Kidney (tissue), 14 donors: ENCODE data around the gene ABCA8. TPM values are rescaled to one million over a fixed set of nuclear protein-coding genes. Genes with fewer than 3 reads are reported as not detected.

Experiments
- DNase-seq, 5 donors: peaks; one replicate each; pipeline ENCODE4 v3.0.0-alpha.2; 2013 to 2020
- FAIRE-seq: peaks from 2 replicates; lab custom pipeline; 2012; peaks lifted over from hg19 to GRCh38; lab: Jason Lieb, UNC
- H3K27ac ChIP-seq, 2 donors: one replicate each; pipeline ENCODE4 v1.7.0; 2013; ENCODE audit warnings: low read depth in 2 of 2, low read length in 2 of 2, inconsistent platforms in 1 of 2
- H3K27me3 ChIP-seq: one replicate; pipeline ENCODE4 v1.7.1; 2013; ENCODE audit warnings: low read length, inconsistent platforms; ENCODE audit not compliant: control insufficient read depth, insufficient read depth
- H3K36me3 ChIP-seq, 3 donors: one replicate each; pipeline versions ENCODE4 v1.7.0 to v1.7.1; 2013; ENCODE audit warnings: low read length in 3 of 3, control low read depth in 1 of 3, inconsistent platforms in 1 of 3; ENCODE audit not compliant: insufficient read depth in 3 of 3, control insufficient read depth in 2 of 3
- H3K4me1 ChIP-seq, 3 donors: one replicate each; pipeline versions ENCODE4 v1.7.0 to v1.7.1; 2013; ENCODE audit warnings: low read length in 3 of 3, inconsistent platforms in 1 of 3, low read depth in 1 of 3; ENCODE audit not compliant: control insufficient read depth in 2 of 3, insufficient read depth in 2 of 3
- H3K4me3 ChIP-seq, 3 donors: one replicate each; pipeline versions ENCODE4 v1.7.0 to v1.8.1; 2013; ENCODE audit warnings: low read length in 3 of 3, control low read depth in 1 of 3, inconsistent platforms in 1 of 3
- H3K9ac ChIP-seq, 3 donors: one replicate each; pipeline versions ENCODE4 v1.7.0 to v1.7.1; 2013; ENCODE audit warnings: low read length in 3 of 3, control low read depth in 1 of 3, inconsistent platforms in 1 of 3
- H3K9me3 ChIP-seq, 3 donors: one replicate each; pipeline versions ENCODE4 v1.7.0 to v1.7.1; 2013; ENCODE audit warnings: low read length in 3 of 3, control low read depth in 1 of 3, inconsistent platforms in 1 of 3; ENCODE audit not compliant: control insufficient read depth in 2 of 3, insufficient read depth in 1 of 3
- intact Hi-C: fragments of 100-400 bp; cut with DNase I; formaldehyde crosslinking; loops from one replicate; pipeline ENCODE4 v1.11.1; 2022
- polyA plus RNA-seq: library from polyadenylated mRNA; stranded (reverse); fragments of 350-450 nt; fragmentation: Illumina TruSeq; extraction: RNeasy Lipid Tissue Mini Kit (QIAGEN cat#74804); gene quantifications from one replicate; pipeline ENCODE4 v1.2.3, GENCODE V29; 2014; ENCODE audit warnings: low read depth, low replicate concordance; ENCODE audit not compliant: insufficient read depth
- total RNA-seq: library from RNA; stranded (reverse); fragmentation: NEBNext Ultra II Directional; extraction: Animal tissue kit (Norgen Biotek cat#: 25700); gene quantifications from one replicate; pipeline ENCODE4 v1.2.1, GENCODE V29; 2021
- TF ChIP-seq, protein P1 (sequence below): IDR thresholded peaks from 3 replicates; pipeline ENCODE4 v1.5.1; 2012; ENCODE audit warnings: mild to moderate bottlenecking, moderate library complexity, borderline replicate concordance; ENCODE audit not compliant: insufficient read depth; ENCODE audit errors: extremely low read depth
- donor health status: control.
- donor health status: control.
- donor health status: control.
- donor health status: control.
- donor health status: control.
- donor health status: DM: yes; HTN: yes; CAD: no.
- donor health status: Normal renal cell carcinoma (clear cell type).

The ABCA8 gene
- total and polyA plus RNA-seq, 2 donors from 2014 or later = 3.7 to 9.4 TPM

DNA sequence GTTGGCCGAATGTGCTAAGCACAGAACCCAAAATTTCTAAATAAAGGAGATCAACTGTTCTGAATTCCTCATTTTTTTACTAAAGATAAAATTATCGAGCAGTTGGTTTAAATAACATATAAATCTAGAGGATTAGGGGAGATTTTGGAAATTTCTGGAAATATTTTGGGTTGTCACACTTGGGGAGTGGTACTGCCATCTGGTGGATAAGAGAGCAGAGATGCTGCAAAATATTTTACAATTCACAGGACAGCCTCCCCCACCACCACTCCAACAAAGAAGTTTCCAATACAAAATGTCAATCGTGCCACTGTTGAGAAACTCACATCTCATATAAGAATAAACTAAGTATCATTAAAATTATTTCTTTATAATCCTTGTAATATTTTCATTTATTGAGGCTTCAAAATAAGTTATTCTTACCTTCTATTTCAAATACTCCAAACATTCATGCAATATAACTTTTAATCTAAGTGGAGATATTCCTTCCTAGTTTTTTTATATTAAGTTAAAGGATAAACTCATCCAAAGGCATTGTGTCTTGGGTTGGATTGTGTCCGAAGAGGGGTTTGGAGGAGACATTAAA is 17.0 kb upstream of the ABCA8 start:
- TF ChIP-seq, protein P1, sequence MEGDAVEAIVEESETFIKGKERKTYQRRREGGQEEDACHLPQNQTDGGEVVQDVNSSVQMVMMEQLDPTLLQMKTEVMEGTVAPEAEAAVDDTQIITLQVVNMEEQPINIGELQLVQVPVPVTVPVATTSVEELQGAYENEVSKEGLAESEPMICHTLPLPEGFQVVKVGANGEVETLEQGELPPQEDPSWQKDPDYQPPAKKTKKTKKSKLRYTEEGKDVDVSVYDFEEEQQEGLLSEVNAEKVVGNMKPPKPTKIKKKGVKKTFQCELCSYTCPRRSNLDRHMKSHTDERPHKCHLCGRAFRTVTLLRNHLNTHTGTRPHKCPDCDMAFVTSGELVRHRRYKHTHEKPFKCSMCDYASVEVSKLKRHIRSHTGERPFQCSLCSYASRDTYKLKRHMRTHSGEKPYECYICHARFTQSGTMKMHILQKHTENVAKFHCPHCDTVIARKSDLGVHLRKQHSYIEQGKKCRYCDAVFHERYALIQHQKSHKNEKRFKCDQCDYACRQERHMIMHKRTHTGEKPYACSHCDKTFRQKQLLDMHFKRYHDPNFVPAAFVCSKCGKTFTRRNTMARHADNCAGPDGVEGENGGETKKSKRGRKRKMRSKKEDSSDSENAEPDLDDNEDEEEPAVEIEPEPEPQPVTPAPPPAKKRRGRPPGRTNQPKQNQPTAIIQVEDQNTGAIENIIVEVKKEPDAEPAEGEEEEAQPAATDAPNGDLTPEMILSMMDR = peak; percentile 69

DNA sequence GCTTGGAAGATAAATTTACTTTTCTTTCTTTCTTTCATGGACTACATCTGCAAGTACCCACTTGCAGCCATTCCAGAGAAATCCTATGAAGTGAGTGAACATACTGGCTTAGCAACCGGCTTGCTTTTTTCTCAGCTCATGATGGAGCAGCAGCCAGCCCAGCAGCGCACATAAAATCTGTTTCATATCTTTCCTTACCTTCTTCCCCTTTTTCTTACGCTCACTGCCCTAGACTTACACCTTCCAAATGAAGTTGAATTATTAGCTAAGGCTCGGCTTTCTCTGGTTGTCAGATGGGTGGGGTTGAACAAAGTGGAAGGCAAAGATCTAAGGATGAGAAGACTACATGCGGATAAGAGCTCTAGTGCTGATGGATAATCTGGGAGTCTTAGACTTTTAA is 13.9 kb upstream of the ABCA8 start:
- no peaks in the 10 kb centered on the region for H3K4me1 ChIP-seq
- TF ChIP-seq, protein P1 = no peak
- FAIRE-seq = no peak
- no peaks in the 10 kb centered on the region for H3K27me3 ChIP-seq
- H3K9me3 ChIP-seq = no peaks in the 10 kb centered on the region
- H3K27ac ChIP-seq = no peak overlapping the region
- H3K36me3 ChIP-seq = no peaks in the 10 kb centered on the region
- intact Hi-C loops = loop anchor here (5.0 kb wide), 1 partner anchor 172 kb away; no protein-coding TSS in a partner anchor
- no peak overlapping the region for H3K9ac ChIP-seq
- no peak overlapping the region for H3K4me3 ChIP-seq
- DNase-seq = no peak

More for the DNA sequence above, 17.0 kb upstream of the ABCA8 start:
- H3K27me3 ChIP-seq = no peaks in the 10 kb centered on the region
- intact Hi-C loops = loop anchor here (10.0 kb wide), 1 partner anchor 197 kb away; no protein-coding TSS in a partner anchor
- DNase-seq (peak in 2 of 5 donors; percentile 26 to 50), FAIRE-seq (peak; percentile 73)
- no peak overlapping the region for H3K27ac ChIP-seq
- no peaks in the 10 kb centered on the region for H3K4me1 ChIP-seq
- H3K4me3 ChIP-seq = no peak overlapping the region
- H3K36me3 ChIP-seq = peaks cover 0 to 3% (median 0%) of the 10 kb centered on the region in 3 donors
- no peak overlapping the region for H3K9ac ChIP-seq
- no peaks in the 10 kb centered on the region for H3K9me3 ChIP-seq

DNA sequence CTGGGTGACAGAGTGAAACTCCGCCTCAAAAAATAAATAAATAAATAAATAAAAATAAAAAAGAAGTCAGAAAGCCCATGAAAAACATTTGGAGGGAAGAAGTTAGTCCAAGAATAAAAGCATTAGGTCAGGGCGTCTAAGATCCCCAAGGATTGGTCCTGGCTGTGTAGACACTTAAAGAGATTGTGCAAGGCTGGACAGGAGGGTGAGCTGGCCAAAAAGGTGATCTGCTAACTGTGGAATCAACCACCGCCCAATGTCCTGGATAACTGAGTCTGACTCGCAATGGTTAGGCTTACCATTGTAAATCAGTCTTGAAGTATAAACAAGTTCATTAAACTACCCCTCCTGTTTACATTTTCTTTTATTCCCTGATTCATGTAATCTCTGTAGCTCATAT is 8.8 kb upstream of the ABCA8 start:
- TF ChIP-seq, protein P1 = no peak
- H3K27ac ChIP-seq = no peak overlapping the region
- H3K4me1 ChIP-seq = no peaks in the 10 kb centered on the region
- H3K9me3 ChIP-seq = no peaks in the 10 kb centered on the region
- no peak overlapping the region for H3K9ac ChIP-seq
- FAIRE-seq (no peak), DNase-seq (no peak)
- H3K27me3 ChIP-seq = no peaks in the 10 kb centered on the region
- H3K4me3 ChIP-seq = no peak overlapping the region
- no peaks in the 10 kb centered on the region for H3K36me3 ChIP-seq
- intact Hi-C loops = no loop called here
